ENCODE data around the gene TPX2. TPM values are rescaled to one million over a fixed set of nuclear protein-coding genes. Genes with fewer than 3 reads are reported as not detected.

Gene TPX2
- total RNA-seq, 2 donors from 2014 or later = 51.8 to 102 TPM

- H3K4me1 Mint-ChIP-seq (ENCODE audit: low read depth in 2 of 2) = no peaks in the 10 kb centered on the region
- H3K9me3 Mint-ChIP-seq = no peaks in the 10 kb centered on the region
- ATAC-seq (no peak), DNase-seq (ENCODE audit: low spot score) (no peak)
- no peak overlapping the region for H3K27ac Mint-ChIP-seq
- H3K4me3 Mint-ChIP-seq = no peak overlapping the region
- H3K36me3 Mint-ChIP-seq = no peaks in the 10 kb centered on the region
- peaks cover 18 to 19% of the 10 kb centered on the region in 2 donors for H3K27me3 Mint-ChIP-seq
Measured at GRCh38 chr20:31849306-31849930, 110.3 kb downstream of the TPX2 start.

Other genes starting within 250 kb of the TPX2 start
- 100 to 1,000 TPM; 233 to 257 TPM for gene HM13, start 224.8 kb upstream of the TPX2 start, total RNA-seq
- gene ID1, start 134.0 kb upstream of the TPX2 start, total RNA-seq = 1 to 10 TPM in 1 of 2 donors, under 1 TPM in 1; 0.52 to 1.4 TPM
- gene COX4I2, start 101.4 kb upstream of the TPX2 start, total RNA-seq = not detected
- 100 to 1,000 TPM; 140 to 325 TPM for gene BCL2L1, start 16.4 kb upstream of the TPX2 start, total RNA-seq
- gene MYLK2, start 80.1 kb downstream of the TPX2 start, total RNA-seq = 1 to 10 TPM in 1 of 2 donors, under 1 TPM in 1; 0.98 to 1.8 TPM
- gene FOXS1, start 106.3 kb downstream of the TPX2 start, total RNA-seq = not detected
- not detected for gene DUSP15, start 131.2 kb downstream of the TPX2 start, total RNA-seq
- not detected for gene TTLL9, start 131.3 kb downstream of the TPX2 start, total RNA-seq
- 10 to 100 TPM; 15.6 to 18.7 TPM for gene PDRG1, start 212.8 kb downstream of the TPX2 start, total RNA-seq
- under 1 TPM in 1 of 2 donors, not detected in 1; 0.05 TPM for gene XKR7, start 228.9 kb downstream of the TPX2 start, total RNA-seq